Activated CD8-positive, alpha-beta T cell treated with anti-CD3 and anti-CD28 coated beads, Interleukin-2, amount 10 ng/mL, durations not matched to agents 7 days and 5 days (primary cell): ENCODE data around the gene MICA. TPM values are rescaled to one million over a fixed set of nuclear protein-coding genes. Genes with fewer than 3 reads are reported as not detected.
"Not testable (repeated sequence)": the region's sequence is repeated elsewhere in the genome, so short reads cannot be mapped to it uniquely, and the experiment has no call there.

Experiments used
- ATAC-seq: fragments of 150-1000 bp; cut with Tn5 transposase; one replicate; pipeline ENCODE4 v1.10.0; 2021; ENCODE audit warnings: moderate library complexity
- CTCF ChIA-PET: fragments of 350-600 bp; sonication (Branson Sonifier 250); formaldehyde crosslinking; loops from one replicate; lab custom pipeline; 2021; ENCODE audit warnings: antibody characterized with exemption; lab: Charles Lee
- POLR2A ChIA-PET: fragments of 350-600 bp; sonication (Branson Sonifier 250); formaldehyde crosslinking; loops from one replicate; lab custom pipeline; 2021; ENCODE audit warnings: antibody characterized with exemption; lab: Charles Lee
- DNase-seq: peaks from one replicate; pipeline ENCODE4 v3.0.0-alpha.2; 2020
- H3K27ac Mint-ChIP-seq: one replicate; pipeline ENCODE4 v1.8.0; 2021; ENCODE audit warnings: mild to moderate bottlenecking, mixed read lengths
- H3K27me3 Mint-ChIP-seq: one replicate; pipeline ENCODE4 v1.8.0; 2021; ENCODE audit warnings: low read depth, mixed read lengths
- H3K36me3 Mint-ChIP-seq: one replicate; pipeline ENCODE4 v1.8.0; 2021; ENCODE audit warnings: low read depth, mixed read lengths
- H3K4me1 Mint-ChIP-seq: one replicate; pipeline ENCODE4 v1.8.0; 2021; ENCODE audit warnings: low read depth, mixed read lengths
- H3K4me3 Mint-ChIP-seq: one replicate; pipeline ENCODE4 v1.8.0; 2021; ENCODE audit warnings: mild to moderate bottlenecking, mixed read lengths
- H3K9me3 Mint-ChIP-seq: one replicate; pipeline ENCODE4 v1.8.0; 2022; ENCODE audit warnings: mixed read lengths; ENCODE audit not compliant: insufficient read depth
- total RNA-seq, 2 experiments: library from RNA; stranded (reverse); gene quantifications; one replicate each; pipeline ENCODE4 v1.2.3, GENCODE V29; 2021

The MICA gene
- total RNA-seq, 2 experiments from 2014 or later = 8.7 to 9.0 TPM

DNA sequence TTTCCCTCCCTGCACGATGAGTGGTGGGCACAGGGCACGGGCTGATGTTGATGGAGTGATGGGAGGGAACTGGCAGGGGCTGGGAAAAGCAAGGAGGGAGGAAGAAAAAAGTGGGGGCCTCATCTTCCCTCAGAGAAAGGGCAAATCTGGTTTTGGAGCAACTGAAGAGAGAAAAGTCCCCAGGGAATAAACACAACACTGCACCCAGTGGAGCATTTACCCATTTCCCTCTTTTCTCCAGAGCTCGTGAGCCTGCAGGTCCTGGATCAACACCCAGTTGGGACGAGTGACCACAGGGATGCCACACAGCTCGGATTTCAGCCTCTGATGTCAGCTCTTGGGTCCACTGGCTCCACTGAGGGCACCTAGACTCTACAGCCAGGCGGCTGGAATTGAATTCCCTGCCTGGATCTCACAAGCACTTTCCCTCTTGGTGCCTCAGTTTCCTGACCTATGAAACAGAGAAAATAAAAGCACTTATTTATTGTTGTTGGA is 11.4 kb downstream of the MICA start:
- ATAC-seq (no peak), DNase-seq (no peak)
- no peak overlapping the region for H3K4me3 Mint-ChIP-seq
- H3K9me3 Mint-ChIP-seq = no peaks in the 10 kb centered on the region
- POLR2A ChIA-PET = no interaction called here
- peaks cover 58% of the 10 kb centered on the region for H3K36me3 Mint-ChIP-seq
- H3K27ac Mint-ChIP-seq = no peak overlapping the region
- CTCF ChIA-PET = no interaction called here
- H3K27me3 Mint-ChIP-seq = no peaks in the 10 kb centered on the region
- peaks cover 5% of the 10 kb centered on the region for H3K4me1 Mint-ChIP-seq

DNA sequence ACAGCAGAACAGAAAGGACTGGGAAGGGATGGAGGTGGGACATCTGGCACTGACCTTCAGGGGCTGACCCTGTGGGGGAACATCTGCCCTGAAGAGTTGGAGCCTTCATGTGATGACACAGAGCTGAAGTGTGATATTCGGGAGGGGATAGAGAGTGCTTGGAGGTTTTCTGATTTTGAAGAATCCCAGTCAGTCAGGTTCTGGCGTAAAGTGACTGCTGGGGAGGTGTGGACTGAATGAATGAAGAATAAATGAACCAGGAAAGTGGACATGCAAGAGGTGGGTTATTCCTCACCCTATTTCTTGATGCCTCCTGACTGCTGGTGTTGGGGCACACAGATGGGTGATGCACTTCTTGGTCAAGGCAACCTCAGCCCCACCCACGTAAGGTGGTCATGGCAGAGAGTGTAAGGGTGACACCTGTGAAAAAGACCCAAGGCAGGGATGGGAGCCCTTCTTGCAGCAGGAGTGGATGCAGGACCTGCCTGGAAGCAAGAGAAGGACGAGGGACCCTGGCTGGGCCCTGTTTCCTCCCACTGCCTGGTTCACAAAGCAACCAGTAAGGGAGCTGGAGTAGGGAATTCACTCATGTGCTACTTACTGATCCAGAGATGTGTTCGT is 13.1 kb downstream of the MICA start:
- H3K36me3 Mint-ChIP-seq = peaks cover 47% of the 10 kb centered on the region
- H3K4me3 Mint-ChIP-seq = no peak overlapping the region
- no peaks in the 10 kb centered on the region for H3K27me3 Mint-ChIP-seq
- DNase-seq (no peak), ATAC-seq (no peak)
- POLR2A ChIA-PET = no interaction called here
- CTCF ChIA-PET = no interaction called here
- no peaks in the 10 kb centered on the region for H3K9me3 Mint-ChIP-seq
- H3K27ac Mint-ChIP-seq = no peak overlapping the region
- H3K4me1 Mint-ChIP-seq = no peaks in the 10 kb centered on the region

DNA sequence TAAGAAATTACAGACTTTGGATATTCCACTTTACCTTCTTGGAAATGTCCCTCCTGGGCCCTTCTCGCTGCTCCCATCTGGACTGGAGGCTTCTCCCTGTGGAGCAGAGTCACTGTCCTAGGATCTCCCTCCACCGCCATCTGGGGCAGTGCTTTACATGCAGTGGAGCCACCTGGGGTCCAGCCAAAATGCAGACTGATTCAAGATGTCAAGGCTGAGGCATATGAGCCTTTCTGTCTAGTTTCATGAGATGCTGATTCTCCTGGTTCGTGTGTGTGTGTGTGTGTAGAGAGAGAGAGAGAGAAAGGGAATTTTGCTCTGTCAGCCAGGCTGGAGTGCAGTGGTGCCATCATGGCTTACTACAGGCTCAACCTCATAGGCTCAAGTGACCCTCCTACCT is 14.9 kb downstream of the MICA start:
- CTCF ChIA-PET = no interaction called here
- ATAC-seq (no peak), DNase-seq (no peak)
- peaks cover 37% of the 10 kb centered on the region for H3K36me3 Mint-ChIP-seq
- no peaks in the 10 kb centered on the region for H3K4me1 Mint-ChIP-seq
- no peaks in the 10 kb centered on the region for H3K9me3 Mint-ChIP-seq
- no peak overlapping the region for H3K4me3 Mint-ChIP-seq
- POLR2A ChIA-PET = no interaction called here
- peaks cover 2% of the 10 kb centered on the region for H3K27me3 Mint-ChIP-seq
- H3K27ac Mint-ChIP-seq = no peak overlapping the region

DNA sequence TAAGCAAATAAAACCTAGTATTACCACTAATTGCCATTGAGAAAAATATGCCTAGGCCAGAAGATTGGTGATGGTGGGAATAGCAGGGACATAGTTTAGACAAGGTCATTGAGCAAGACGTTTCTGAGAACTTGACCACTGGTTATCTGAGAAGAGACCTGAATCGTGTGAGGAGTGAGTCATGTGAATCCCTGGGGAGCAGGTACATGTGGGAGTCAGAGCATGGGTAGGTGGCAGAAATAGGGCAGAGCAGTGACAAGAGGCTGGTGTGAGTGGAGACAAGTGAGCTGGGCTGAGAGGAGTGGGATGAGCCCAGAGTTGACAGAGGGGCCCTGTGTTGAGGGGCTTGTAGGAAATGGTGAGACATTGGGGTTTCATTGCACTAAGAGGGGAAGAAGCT is 16.4 kb downstream of the MICA start:
- Mint-ChIP-seq H3K27ac (no peak overlapping the region), H3K9me3 (no peaks in the 10 kb centered on the region), H3K4me3 (no peak overlapping the region), H3K27me3 (peaks cover 2% of the 10 kb centered on the region), H3K4me1 (no peaks in the 10 kb centered on the region), H3K36me3 (peaks cover 27% of the 10 kb centered on the region)
- no peak for ATAC-seq
- POLR2A ChIA-PET = no interaction called here
- DNase-seq = no peak
- CTCF ChIA-PET = no interaction called here

DNA sequence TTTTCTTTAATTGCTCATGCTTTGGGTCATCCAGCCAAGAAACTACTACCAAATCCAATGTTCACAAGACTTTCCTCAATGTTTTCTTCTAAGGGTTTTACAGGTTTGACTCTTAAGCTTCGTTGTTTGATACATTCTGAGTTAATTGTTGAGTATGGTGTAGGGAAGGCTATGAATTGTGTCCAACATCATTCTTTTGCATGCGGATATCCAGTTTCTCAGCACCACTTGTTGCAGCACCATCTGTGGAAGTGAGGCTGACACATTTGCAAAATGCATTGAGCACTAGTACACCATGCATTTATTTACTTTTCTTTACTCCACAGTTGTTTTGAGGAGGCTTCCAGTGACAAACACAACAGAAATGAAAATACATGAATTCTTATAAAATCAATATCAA is 17.2 kb downstream of the MICA start:
- no peaks in the 10 kb centered on the region for H3K9me3 Mint-ChIP-seq
- POLR2A ChIA-PET = interaction anchor here (1.0 kb wide), 1 partner anchor 19 kb away, joined by 3 read pairs; no protein-coding TSS in a partner anchor
- CTCF ChIA-PET = no interaction called here

DNA sequence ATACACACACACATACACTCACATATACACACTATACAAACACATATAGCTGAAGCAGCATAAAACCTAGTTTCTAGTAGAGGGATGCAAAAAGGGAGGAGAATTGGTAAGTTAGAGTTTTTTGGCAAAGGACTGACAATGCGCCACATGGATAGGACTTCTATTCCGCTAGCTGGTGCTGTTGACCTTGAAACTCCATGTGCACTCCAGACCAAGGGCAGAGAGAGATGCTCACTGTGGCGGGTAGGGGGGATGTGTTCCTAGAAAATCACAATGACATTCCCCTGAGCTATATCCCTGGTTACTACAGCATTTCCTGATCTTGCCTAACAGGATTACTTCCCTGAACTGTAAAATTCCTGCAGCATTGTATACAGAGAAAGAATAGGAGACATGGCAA is 19.2 kb downstream of the MICA start:
- no peak overlapping the region for H3K27ac Mint-ChIP-seq
- DNase-seq = no peak
- peaks cover 16% of the 10 kb centered on the region for H3K27me3 Mint-ChIP-seq
- no peaks in the 10 kb centered on the region for H3K4me1 Mint-ChIP-seq
- H3K4me3 Mint-ChIP-seq = no peak overlapping the region
- no peaks in the 10 kb centered on the region for H3K9me3 Mint-ChIP-seq
- ATAC-seq = no peak
- peaks cover 8% of the 10 kb centered on the region for H3K36me3 Mint-ChIP-seq
- CTCF ChIA-PET = interaction anchor here (0.7 kb wide), 1 partner anchor 9 kb away, joined by 3 read pairs; no protein-coding TSS in a partner anchor
- POLR2A ChIA-PET = no interaction called here

More for the DNA sequence above, 17.2 kb downstream of the MICA start:
- Mint-ChIP-seq H3K4me1 (no peaks in the 10 kb centered on the region), H3K36me3 (peaks cover 24% of the 10 kb centered on the region), H3K4me3 (no peak overlapping the region), H3K27ac (no peak overlapping the region), H3K27me3 (peaks cover 5% of the 10 kb centered on the region)
- ATAC-seq = no peak
- DNase-seq = no peak

DNA sequence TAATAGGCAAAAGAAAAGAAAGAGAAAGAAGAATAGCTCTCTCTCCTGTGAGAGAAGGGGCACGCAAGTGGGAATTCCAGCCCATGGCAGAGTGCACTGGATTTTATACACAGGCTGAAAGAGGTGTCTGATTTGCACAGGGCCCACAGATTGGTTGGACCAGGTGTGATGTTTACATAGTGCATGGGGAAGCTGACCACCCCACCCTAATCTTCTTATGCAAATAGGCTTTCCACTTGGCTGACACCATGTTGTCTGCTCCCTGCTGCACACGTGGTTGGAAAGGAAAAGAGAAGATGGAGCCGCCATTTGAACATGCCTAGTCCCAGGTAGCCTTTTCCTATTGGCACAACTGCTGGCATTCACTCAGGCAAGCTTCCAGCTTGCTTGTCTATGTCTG is 20.2 kb downstream of the MICA start:
- H3K4me3 Mint-ChIP-seq = no peak overlapping the region
- H3K36me3 Mint-ChIP-seq = peaks cover 2% of the 10 kb centered on the region
- POLR2A ChIA-PET = no interaction called here
- H3K4me1 Mint-ChIP-seq = no peaks in the 10 kb centered on the region
- H3K27me3 Mint-ChIP-seq = peaks cover 16% of the 10 kb centered on the region
- no peak for ATAC-seq
- CTCF ChIA-PET = interaction anchor here (0.8 kb wide), 1 partner anchor 21 kb away, joined by 3 read pairs; no protein-coding TSS in a partner anchor
- no peak for DNase-seq
- H3K9me3 Mint-ChIP-seq = no peaks in the 10 kb centered on the region
- H3K27ac Mint-ChIP-seq = no peak overlapping the region

DNA sequence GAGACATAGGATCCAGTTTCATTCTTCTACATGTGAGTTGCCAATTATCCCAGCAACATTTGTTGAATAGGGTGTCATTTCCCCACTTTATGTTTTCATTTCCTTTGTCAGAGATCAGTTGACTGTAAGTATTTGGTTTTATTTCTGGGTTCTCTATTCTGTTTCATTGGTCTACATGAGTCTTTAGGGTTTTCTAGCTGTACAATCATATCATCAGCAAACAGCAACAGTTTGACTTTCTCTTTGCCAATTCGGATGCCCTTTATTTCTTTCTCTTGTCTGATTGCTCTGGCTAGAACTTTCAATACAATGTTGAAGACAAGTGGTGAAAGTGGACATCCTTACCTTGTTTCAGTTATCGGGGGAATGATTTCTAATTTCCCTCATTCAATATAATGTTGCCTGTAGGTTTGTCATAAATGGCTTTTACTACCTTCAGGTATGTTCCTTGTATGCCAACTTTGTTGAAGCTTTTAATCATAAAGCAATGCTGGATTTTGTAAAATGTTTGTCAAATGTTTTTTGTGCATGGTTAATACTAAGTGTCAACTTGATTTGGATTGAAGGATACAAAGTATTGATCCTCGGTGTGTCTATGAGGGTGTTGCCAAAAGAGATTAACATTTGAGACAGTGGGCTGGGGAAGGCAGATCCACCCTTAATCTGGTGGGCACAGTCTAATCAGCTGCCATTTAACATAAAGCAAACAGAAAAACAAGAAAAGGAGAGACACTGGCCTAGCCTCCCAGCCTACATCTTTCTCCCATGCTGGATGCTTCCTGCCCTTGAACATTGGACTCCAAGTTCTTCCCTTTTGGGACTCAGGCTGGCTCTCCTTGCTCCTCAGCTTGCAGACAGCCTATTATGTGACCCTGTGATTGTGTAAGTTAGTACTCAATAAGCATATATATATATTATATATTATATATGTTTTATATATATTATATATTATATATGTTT is 23.3 kb downstream of the MICA start:
- DNase-seq = no peak
- ATAC-seq = no peak
- CTCF ChIA-PET = interaction anchor here (0.6 to 0.7 kb wide), 2 partner anchors 15 to 174 kb away, joined by 3 to 4 read pairs; no protein-coding TSS in a partner anchor
- H3K27me3 Mint-ChIP-seq = peaks cover 23% of the 10 kb centered on the region
- H3K36me3 Mint-ChIP-seq = no peaks in the 10 kb centered on the region
- POLR2A ChIA-PET = no interaction called here
- H3K4me3 Mint-ChIP-seq = no peak overlapping the region
- no peaks in the 10 kb centered on the region for H3K4me1 Mint-ChIP-seq
- H3K27ac Mint-ChIP-seq = no peak overlapping the region
- H3K9me3 Mint-ChIP-seq = no peaks in the 10 kb centered on the region

DNA sequence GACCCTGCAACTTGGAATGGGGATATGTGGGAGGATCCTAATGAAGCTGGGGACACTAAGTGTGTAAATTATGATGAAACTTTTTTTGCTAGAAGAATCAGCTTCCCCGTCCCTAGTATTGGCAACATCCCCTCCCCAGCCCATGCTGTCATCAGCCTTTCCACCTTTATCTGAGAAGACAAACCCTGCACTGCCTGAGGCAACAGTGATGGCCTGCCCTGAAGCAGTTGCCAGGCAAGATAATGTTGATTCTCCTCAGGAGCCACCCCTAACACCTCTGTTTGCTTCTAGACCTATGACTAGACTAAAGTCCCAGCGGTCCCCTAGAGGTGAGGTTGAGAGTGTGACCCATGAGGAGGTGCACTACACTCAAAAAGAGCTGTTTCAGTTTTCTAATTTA is 27.1 kb downstream of the MICA start:
- Mint-ChIP-seq H3K4me1 (no peaks in the 10 kb centered on the region), H3K27me3 (peaks cover 23% of the 10 kb centered on the region), H3K27ac (no peak overlapping the region), H3K9me3 (no peaks in the 10 kb centered on the region), H3K36me3 (no peaks in the 10 kb centered on the region), H3K4me3 (no peak overlapping the region)
- CTCF ChIA-PET = interaction anchor here (1.5 to 1.9 kb wide), 2 partner anchors 12 to 14 kb away, joined by 5 read pairs; no protein-coding TSS in a partner anchor
- ATAC-seq = no peak
- POLR2A ChIA-PET = no interaction called here
- no peak for DNase-seq

DNA sequence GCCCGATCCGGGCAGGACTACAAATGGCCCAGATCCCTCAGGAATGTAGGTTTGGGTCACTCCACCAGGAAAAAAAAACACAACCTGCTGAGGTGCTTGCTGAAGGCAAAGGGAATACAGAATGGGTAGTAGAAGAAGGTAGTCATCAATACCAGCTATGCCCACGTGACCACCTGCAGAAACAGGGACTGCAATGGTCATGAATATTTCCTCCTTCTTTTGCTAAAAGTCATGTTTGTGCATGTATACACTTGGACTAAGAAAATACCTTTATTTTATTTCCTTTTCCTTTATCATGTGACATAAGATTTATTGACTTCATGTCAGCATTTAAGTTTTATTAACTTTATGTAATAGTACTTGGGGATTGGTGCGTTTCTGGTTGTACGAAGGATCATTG is 31.7 kb downstream of the MICA start:
- DNase-seq, H3K36me3 Mint-ChIP-seq, H3K27ac Mint-ChIP-seq, H3K4me1 Mint-ChIP-seq, POLR2A ChIA-PET, CTCF ChIA-PET, ATAC-seq, H3K4me3 Mint-ChIP-seq: not testable (repeated sequence)
- Mint-ChIP-seq H3K9me3 (peaks cover 13% of the 10 kb centered on the region), H3K27me3 (peaks cover 49% of the 10 kb centered on the region)

DNA sequence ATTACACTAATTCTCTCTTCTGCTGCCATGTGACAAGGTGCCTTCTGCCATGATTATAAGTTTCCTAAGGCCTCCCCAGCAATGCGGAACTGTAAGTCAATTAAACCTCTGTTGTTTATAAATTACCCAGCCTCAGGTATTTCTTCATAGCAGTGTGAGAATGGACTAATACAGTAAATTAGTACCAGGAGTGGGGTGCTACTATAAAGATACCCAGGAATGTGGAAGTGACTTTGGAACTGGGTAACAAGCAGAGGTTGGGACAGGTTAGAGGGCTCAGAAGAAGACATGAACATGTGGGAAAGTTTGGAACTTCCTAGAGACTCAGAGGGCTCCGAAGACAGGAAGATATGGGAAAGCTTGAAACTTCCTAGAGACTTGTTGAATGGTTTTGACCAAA is 34.8 kb downstream of the MICA start:
- ATAC-seq (no peak), DNase-seq (no peak)
- Mint-ChIP-seq H3K36me3 (peaks cover 6% of the 10 kb centered on the region), H3K4me1 (peaks cover 6% of the 10 kb centered on the region), H3K27ac (no peak overlapping the region), H3K9me3 (peaks cover 13% of the 10 kb centered on the region), H3K27me3 (peaks cover 55% of the 10 kb centered on the region), H3K4me3 (no peak overlapping the region)
- POLR2A ChIA-PET = no interaction called here
- CTCF ChIA-PET = interaction anchor here (1.3 to 2.6 kb wide), 2 partner anchors 31 to 39 kb away, joined by 3 to 23 read pairs; no protein-coding TSS in a partner anchor
